ENCODE data around the gene NDUFS8.

The NDUFS8 gene

DNA sequence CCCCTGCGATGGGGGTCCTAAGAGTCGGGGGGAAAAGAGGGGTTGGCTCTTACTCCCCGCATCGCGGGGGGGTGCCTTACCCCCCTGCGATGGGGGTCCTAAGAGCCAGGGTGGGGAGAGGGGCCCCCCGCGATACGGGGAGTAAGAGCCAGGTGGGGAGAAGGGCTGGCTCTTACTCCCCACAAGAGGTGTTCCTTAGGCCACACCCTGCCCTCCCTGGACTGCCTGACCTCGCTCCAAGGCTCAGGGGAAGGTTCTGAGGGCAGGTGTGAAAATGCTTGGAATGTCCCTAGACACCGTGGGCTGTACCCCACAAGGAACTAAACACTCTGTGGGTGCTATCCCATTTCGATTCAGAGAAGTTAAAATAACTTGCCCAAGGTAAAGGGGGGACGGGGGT, 34.4 kb upstream of the NDUFS8 start:
- no peak for DNase-seq (ENCODE audit: low read depth)
- H3K4me3 ChIP-seq (ENCODE audit: low read depth, low read length): no peak overlapping the region
- TF ChIP-seq, protein P1, sequence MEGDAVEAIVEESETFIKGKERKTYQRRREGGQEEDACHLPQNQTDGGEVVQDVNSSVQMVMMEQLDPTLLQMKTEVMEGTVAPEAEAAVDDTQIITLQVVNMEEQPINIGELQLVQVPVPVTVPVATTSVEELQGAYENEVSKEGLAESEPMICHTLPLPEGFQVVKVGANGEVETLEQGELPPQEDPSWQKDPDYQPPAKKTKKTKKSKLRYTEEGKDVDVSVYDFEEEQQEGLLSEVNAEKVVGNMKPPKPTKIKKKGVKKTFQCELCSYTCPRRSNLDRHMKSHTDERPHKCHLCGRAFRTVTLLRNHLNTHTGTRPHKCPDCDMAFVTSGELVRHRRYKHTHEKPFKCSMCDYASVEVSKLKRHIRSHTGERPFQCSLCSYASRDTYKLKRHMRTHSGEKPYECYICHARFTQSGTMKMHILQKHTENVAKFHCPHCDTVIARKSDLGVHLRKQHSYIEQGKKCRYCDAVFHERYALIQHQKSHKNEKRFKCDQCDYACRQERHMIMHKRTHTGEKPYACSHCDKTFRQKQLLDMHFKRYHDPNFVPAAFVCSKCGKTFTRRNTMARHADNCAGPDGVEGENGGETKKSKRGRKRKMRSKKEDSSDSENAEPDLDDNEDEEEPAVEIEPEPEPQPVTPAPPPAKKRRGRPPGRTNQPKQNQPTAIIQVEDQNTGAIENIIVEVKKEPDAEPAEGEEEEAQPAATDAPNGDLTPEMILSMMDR (IDR thresholded peaks at IDR 0.05; ENCODE audit: low read depth, low read length, missing control alignments): no peak

DNA sequence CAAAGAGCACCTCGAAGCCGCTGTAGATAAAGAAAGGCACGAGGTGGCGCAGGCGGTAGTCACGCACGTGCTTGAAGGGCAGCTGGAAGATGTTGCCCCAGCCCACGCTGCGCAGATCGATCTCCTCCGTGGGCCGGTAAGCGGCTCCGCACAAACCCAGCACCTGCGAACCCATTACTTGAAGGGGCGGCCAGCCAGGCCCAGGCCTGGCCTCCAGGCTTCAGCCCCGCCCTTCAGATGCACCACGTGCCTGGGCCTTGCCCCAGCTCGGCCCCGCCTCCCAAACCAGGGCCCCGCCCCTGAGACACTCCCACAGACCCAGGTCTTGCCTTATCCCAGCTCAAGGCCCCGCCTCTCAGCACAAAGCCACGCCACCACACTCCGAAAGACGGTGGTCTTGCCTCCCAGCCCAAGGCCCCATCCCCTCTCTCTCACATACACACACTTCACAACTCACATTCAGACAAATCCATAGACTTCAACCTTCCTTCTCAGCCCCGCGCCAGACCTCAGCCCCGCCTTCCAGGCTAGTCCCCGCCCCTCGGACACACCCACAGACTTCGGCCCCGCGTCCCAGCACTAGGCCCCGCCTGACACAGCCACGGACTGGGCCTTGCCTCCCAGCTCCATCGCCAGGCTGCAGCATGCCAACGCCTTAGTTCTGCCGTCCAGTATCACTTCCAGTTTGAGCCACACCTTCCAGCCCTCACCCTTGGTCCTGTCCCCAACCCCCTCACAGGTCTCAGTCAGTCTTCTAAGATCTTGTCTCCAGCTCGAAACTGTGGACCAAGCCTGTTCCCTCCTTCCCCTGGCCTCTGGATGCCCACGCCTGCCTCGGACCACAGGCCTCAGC, 33.6 kb upstream of the NDUFS8 start:
- no peak for DNase-seq (ENCODE audit: low read depth)
- H3K4me3 ChIP-seq (ENCODE audit: low read depth, low read length): no peak overlapping the region
- TF ChIP-seq, protein P1 (IDR thresholded peaks at IDR 0.05; ENCODE audit: low read depth, low read length, missing control alignments): no peak

DNA sequence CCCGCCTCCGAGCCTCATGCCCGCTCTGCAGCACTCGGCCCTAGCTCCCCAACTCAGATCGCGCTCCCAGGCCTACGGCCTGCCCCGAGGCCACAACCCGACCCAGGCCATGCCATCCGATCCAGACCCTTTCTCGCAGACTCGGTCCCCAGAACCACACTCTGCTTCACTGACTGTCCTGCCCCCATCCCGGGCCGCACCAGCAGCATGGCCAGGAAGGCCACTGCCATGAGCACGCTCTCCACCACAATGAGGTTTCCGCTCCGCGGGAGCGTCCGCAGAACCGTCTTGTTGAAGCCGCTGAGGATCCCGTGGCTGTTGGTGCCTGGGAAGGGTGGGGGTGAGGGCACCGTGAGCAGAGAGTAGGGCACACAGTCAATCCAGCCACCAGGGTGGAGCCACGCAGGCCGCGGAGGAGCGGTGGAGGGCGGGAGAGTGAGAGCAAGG, 33.0 kb upstream of the NDUFS8 start:
- no peak overlapping the region for H3K4me3 ChIP-seq (ENCODE audit: low read depth, low read length)
- no peak for DNase-seq (ENCODE audit: low read depth)
- TF ChIP-seq, protein P1 (IDR thresholded peaks at IDR 0.05; ENCODE audit: low read depth, low read length, missing control alignments): no peak

DNA sequence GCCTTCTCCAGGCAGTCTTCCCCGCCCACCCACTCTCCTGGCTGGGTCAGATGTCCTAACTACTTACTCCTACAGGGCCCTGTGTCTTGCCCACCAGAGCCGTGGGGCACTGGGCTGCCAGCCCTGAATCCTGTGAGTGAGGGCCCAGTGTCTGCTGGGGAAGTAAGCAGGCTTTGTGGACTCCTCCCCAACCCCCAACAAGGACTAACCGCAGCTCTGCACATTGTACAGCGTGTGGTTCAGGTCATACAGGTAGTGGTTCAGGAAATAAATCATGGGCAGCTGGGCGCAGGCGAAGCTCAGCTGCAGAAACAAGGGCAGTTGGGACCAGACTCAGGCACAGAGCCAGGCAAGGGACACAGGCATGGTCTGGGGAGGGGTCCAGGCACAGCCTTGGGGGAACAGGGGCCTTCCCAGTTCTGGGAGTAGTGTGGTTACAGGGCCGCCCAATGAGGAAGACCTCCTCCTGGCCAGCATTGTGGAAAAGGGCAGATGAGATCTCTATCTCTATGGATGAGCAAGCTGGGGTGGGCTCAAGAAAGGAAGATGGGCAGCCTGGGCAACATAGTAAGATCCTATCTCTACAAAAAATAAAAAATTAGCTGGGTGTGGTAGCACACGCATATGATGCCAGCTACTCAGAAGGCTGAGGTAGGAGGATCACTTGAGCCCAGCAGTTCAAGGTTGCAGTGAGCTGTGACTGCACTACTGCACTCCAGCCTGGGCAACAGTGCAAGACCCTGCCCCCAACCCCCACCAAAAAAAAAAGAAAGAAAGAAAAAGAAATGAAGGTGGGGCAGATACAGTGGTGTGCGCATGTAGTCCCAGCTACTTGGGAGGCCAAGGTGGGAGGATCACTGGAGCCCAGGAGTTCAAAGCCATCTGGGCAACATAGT, 32.1 kb upstream of the NDUFS8 start:
- H3K4me3 ChIP-seq (ENCODE audit: low read depth, low read length): no peak overlapping the region
- no peak for DNase-seq (ENCODE audit: low read depth)
- TF ChIP-seq, protein P1 (IDR thresholded peaks at IDR 0.05; ENCODE audit: low read depth, low read length, missing control alignments): no peak

DNA sequence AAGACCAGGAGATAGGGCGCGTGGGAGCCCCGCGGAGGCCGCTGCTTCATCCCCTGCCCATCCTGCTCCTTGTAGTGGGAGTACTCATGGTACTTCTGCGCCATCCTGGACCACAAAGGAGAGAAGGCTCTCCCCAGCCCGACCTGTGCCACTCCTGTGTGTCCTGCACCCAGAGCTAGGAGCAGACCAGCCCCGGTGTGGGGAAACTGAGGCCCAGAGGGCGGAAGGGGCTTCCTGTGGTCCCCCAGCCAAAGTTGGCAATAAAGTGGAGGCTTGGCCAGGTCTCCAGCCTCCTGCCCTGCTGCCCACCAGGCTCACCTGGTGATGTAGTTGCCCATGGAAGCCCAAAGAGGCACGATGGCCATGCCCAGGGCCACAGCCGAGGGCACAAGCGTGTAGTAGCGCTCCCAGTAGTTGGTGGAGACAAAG, 31.3 kb upstream of the NDUFS8 start:
- H3K4me3 ChIP-seq (ENCODE audit: low read depth, low read length): no peak overlapping the region
- TF ChIP-seq, protein P1 (IDR thresholded peaks at IDR 0.05; ENCODE audit: low read depth, low read length, missing control alignments): no peak
- no peak for DNase-seq (ENCODE audit: low read depth)

DNA sequence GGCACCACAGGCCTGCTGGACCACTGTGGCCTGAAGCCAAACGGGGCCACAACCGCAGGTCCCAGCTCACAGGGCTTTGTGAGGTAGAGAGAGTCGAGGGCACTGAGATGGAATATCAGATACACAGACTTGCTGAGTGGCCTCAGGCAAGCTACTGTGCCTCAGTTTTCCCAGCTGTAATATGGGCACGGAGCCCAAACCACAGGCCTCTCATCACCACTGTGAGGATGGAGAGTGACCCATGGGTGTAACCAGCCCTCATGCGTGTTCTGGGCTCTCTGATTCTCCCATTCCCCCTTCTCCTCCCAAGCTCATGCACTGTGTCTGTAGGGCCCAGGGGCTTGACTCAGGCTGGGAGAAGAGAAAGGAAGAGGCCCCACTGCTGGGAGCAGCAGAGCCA, 30.8 kb upstream of the NDUFS8 start:
- TF ChIP-seq, protein P1 (IDR thresholded peaks at IDR 0.05; ENCODE audit: low read depth, low read length, missing control alignments): no peak
- H3K4me3 ChIP-seq (ENCODE audit: low read depth, low read length): no peak overlapping the region

More for the DNA sequence above, 30.8 kb upstream of the NDUFS8 start:
- DNase-seq (ENCODE audit: low read depth): no peak

Measured in GM12864 (cell line).